ENCODE measurements around the gene MYO9B. TPM values are rescaled to one million over a fixed set of nuclear protein-coding genes. Genes with fewer than 3 reads are reported as not detected.

Gene MYO9B
- 12.4 and 13.5 TPM in 2 replicates for total RNA-seq (2014; rRNA removed; shearing (Covaris generic))
- polyA plus RNA-seq (2014; cell fraction: nucleus; rRNA removed) = 25.4 and 38.0 TPM in 2 replicates

GRCh38 chr19:17075035-17075863 is at the start of gene MYO9B, which contains the start of gene HAUS8:
MYO9B (plus strand) TSS chr19:17075777; CDS start chr19:17101718, 25,941 bp downstream.
HAUS8 (minus strand) TSS chr19:17075452; CDS start chr19:17075422, 30 bp downstream.
- peak; percentile 96 for DNase-seq (ENCODE audit: extremely low read depth, low read depth)

GRCh38 chr19:17025991-17026658 is 49.5 kb upstream of the MYO9B start:
- no peak for DNase-seq (ENCODE audit: extremely low read depth, low read depth)

- no peak for DNase-seq (ENCODE audit: extremely low read depth, low read depth)
These were observed 48.7 kb upstream of the MYO9B start, which contains the start of gene CPAMD8 for GRCh38 chr19:17026706-17027534. CPAMD8 (minus strand) TSS chr19:17026810; CDS start chr19:17026642, 168 bp downstream.

- no peak for DNase-seq (ENCODE audit: extremely low read depth, low read depth)
These were observed 48.0 kb upstream of the MYO9B start for GRCh38 chr19:17027535-17027975.

GRCh38 chr19:17031741-17032140 is 43.8 kb upstream of the MYO9B start:
- DNase-seq (ENCODE audit: extremely low read depth, low read depth) = no peak

GRCh38 chr19:17035842-17036424 is 39.6 kb upstream of the MYO9B start:
- no peak for DNase-seq (ENCODE audit: extremely low read depth, low read depth)

- DNase-seq (ENCODE audit: extremely low read depth, low read depth) = no peak
These were observed 38.9 kb upstream of the MYO9B start for GRCh38 chr19:17036640-17037039.

GRCh38 chr19:17037184-17037583 is 38.4 kb upstream of the MYO9B start:
- DNase-seq (ENCODE audit: extremely low read depth, low read depth) = no peak

GRCh38 chr19:17037966-17038500 is 37.5 kb upstream of the MYO9B start:
- DNase-seq (ENCODE audit: extremely low read depth, low read depth) = no peak

GRCh38 chr19:17041976-17042375 is 33.6 kb upstream of the MYO9B start:
- no peak for DNase-seq (ENCODE audit: extremely low read depth, low read depth)

GRCh38 chr19:17043744-17044143 is 31.8 kb upstream of the MYO9B start:
- DNase-seq (ENCODE audit: extremely low read depth, low read depth) = no peak

- no peak for DNase-seq (ENCODE audit: extremely low read depth, low read depth)
These were observed 29.6 kb upstream of the MYO9B start for GRCh38 chr19:17045907-17046502.

- no peak for DNase-seq (ENCODE audit: extremely low read depth, low read depth)
These were observed 26.6 kb upstream of the MYO9B start for GRCh38 chr19:17048885-17049453.

- no peak for DNase-seq (ENCODE audit: extremely low read depth, low read depth)
These were observed 25.8 kb upstream of the MYO9B start for GRCh38 chr19:17049711-17050280.

- DNase-seq (ENCODE audit: extremely low read depth, low read depth) = peak; percentile 44
These were observed 23.1 kb upstream of the MYO9B start for GRCh38 chr19:17052439-17052838.

GRCh38 chr19:17054746-17055145 is 20.8 kb upstream of the MYO9B start:
- no peak for DNase-seq (ENCODE audit: extremely low read depth, low read depth)

- no peak for DNase-seq (ENCODE audit: extremely low read depth, low read depth)
These were observed 19.9 kb upstream of the MYO9B start for GRCh38 chr19:17055636-17056035.

GRCh38 chr19:17058236-17058635 is 17.3 kb upstream of the MYO9B start:
- DNase-seq (ENCODE audit: extremely low read depth, low read depth) = no peak

GRCh38 chr19:17060802-17061201 is 14.8 kb upstream of the MYO9B start:
- DNase-seq (ENCODE audit: extremely low read depth, low read depth) = no peak
